ENCODE measurements around the gene ANKS1B. TPM values are rescaled to one million over a fixed set of nuclear protein-coding genes. Genes with fewer than 3 reads are reported as not detected.

ANKS1B gene
- total RNA-seq, 4 donors from 2014 or later, result 34.5 to 81.9 (median 71.1) TPM

DNA sequence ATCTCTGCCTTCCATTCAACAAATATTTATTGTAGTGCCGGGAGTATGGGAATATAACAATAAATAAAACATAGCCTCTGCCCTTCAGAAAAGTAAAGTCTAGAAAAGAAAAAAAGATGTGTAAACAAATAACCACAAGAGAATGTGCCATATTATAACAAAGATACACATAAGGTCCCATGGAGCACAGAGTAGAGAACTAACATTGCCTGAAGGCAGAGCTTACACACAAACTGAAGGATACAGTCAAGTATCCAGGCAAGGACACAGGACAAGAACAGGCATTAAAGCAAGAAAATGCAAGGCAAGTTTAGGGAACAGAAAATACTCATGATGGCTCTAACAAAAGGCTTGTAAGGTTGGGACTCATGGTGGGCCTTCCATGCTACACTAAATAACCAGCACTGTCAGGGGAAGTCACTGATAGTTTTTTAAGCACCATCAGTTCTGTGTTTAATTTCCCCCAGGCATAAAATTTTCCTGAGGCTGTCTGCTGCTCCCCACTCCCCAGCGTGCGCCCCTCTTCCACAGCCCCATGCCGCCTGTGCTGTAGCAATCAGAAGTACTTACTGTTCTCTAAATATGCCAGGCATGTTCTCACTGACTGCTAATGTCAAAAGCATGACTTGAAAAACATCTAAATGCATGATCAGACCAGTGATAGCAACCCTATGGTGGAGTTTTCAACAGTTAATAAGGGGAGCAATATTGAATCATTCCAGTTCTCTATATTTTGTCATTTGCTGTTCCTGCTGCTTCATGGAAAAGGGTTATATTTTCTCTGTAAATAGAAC is 77.8 kb downstream of the ANKS1B start:
- WGBS, 2 donors, result 83 to 88% methylated on average over 4 of the region's 4 CpGs
- H3K27ac ChIP-seq, result no peak overlapping the region
- TF ChIP-seq POLR2A (IDR thresholded peaks at IDR 0.05), result no peak
- TF ChIP-seq, protein P1, sequence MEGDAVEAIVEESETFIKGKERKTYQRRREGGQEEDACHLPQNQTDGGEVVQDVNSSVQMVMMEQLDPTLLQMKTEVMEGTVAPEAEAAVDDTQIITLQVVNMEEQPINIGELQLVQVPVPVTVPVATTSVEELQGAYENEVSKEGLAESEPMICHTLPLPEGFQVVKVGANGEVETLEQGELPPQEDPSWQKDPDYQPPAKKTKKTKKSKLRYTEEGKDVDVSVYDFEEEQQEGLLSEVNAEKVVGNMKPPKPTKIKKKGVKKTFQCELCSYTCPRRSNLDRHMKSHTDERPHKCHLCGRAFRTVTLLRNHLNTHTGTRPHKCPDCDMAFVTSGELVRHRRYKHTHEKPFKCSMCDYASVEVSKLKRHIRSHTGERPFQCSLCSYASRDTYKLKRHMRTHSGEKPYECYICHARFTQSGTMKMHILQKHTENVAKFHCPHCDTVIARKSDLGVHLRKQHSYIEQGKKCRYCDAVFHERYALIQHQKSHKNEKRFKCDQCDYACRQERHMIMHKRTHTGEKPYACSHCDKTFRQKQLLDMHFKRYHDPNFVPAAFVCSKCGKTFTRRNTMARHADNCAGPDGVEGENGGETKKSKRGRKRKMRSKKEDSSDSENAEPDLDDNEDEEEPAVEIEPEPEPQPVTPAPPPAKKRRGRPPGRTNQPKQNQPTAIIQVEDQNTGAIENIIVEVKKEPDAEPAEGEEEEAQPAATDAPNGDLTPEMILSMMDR (IDR thresholded peaks at IDR 0.05), result no peak
- no peaks in the 10 kb centered on the region for H3K36me3 ChIP-seq
- no peak for DNase-seq
- H3K9me3 ChIP-seq, result no peaks in the 10 kb centered on the region
- intact Hi-C loops (cut with DNase I), result no loop called here
- peaks cover 15 to 24% of the 10 kb centered on the region in 2 donors for H3K4me1 ChIP-seq
- H3K4me3 ChIP-seq (replicated peaks in 1 of 3), result no peak overlapping the region
- no peaks in the 10 kb centered on the region for H3K27me3 ChIP-seq

DNA sequence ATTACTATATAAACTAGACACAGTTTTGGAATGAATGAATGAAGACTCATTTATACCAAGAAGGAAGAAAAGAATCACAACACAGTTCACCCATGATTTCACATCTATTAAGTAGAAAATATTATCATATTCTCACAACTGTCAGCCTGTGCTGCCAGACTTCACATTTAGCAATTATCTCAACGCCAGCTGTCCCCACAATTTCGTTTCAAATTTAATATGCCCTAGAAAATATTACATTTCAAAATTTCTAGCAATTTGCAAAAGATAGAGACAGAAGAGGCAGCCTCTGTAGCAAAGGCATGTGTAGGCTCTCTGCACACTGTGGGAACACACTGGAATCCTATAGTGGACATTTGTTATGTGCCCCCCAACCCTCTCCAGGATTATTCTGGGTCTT is 83.6 kb downstream of the ANKS1B start:
- H3K27me3 ChIP-seq, result no peaks in the 10 kb centered on the region
- TF ChIP-seq, protein P1 (IDR thresholded peaks at IDR 0.05), result no peak
- no peak for TF ChIP-seq POLR2A (IDR thresholded peaks at IDR 0.05)
- WGBS, 2 donors, result 69 to 76% methylated on average over 2 of the region's 2 CpGs
- intact Hi-C loops (cut with DNase I), result no loop called here
- H3K9me3 ChIP-seq, result no peaks in the 10 kb centered on the region
- peaks cover 4 to 7% of the 10 kb centered on the region in 2 donors for H3K4me1 ChIP-seq
- H3K36me3 ChIP-seq, result no peaks in the 10 kb centered on the region
- DNase-seq, result no peak
- H3K4me3 ChIP-seq (replicated peaks in 1 of 3), result no peak overlapping the region
- H3K27ac ChIP-seq, result peak overlapping the region in 1 of 3 donors; percentile 43

DNA sequence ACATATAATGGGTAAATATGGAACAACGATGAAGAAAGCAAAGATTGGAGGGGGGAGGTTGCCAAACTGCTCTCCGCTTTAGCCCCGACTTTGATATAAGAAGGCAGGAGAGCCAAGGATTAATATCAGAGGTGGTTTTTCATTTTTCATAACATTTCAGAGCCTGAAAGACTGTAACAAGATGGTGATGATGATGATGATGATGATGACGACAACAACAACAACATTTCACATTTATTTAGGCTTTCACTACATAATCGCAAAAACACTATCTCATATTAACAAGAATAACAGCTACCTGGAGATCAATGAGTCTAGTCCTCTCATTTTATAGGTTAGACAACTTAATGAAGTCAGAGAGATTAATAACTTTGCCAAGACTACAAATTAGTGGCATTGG is 86.1 kb downstream of the ANKS1B start:
- no peaks in the 10 kb centered on the region for H3K9me3 ChIP-seq
- no peak overlapping the region for H3K27ac ChIP-seq
- TF ChIP-seq, protein P1 (IDR thresholded peaks at IDR 0.05), result no peak
- TF ChIP-seq POLR2A (IDR thresholded peaks at IDR 0.05), result no peak
- DNase-seq, result no peak
- 92 to 96% methylated on average over 5 of the region's 5 CpGs for WGBS, 2 donors
- H3K27me3 ChIP-seq, result no peaks in the 10 kb centered on the region
- peaks cover 4 to 7% of the 10 kb centered on the region in 2 donors for H3K4me1 ChIP-seq
- H3K4me3 ChIP-seq (replicated peaks in 1 of 3), result no peak overlapping the region
- H3K36me3 ChIP-seq, result no peaks in the 10 kb centered on the region
- intact Hi-C loops (cut with DNase I), result no loop called here

DNA sequence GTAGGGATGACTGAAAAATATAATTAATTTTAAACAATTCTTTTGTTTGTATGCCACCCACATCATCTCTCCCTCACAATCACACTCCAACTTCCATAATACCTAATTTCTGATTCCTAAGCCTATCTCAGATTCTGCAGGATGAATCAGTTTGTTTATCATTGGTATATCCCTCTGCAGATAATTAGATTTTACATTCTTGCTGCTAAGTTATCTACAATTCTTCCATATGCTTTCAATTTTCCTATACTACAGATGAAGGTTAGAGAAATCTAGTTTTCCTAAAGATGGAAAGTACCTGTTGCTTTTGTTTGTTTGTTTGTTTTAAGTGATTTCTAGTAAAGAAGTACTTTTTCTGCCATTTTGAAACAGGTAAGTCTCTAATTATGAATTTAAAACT is 105.3 kb downstream of the ANKS1B start:
- H3K4me3 ChIP-seq (replicated peaks in 1 of 3), result no peak overlapping the region
- H3K27ac ChIP-seq, result no peak overlapping the region
- H3K9me3 ChIP-seq, result no peaks in the 10 kb centered on the region
- no peaks in the 10 kb centered on the region for H3K4me1 ChIP-seq
- H3K27me3 ChIP-seq, result no peaks in the 10 kb centered on the region
- no peaks in the 10 kb centered on the region for H3K36me3 ChIP-seq
- no peak for DNase-seq
- TF ChIP-seq, protein P1 (IDR thresholded peaks at IDR 0.05), result no peak
- no peak for TF ChIP-seq POLR2A (IDR thresholded peaks at IDR 0.05)
- intact Hi-C loops (cut with DNase I), result no loop called here

DNA sequence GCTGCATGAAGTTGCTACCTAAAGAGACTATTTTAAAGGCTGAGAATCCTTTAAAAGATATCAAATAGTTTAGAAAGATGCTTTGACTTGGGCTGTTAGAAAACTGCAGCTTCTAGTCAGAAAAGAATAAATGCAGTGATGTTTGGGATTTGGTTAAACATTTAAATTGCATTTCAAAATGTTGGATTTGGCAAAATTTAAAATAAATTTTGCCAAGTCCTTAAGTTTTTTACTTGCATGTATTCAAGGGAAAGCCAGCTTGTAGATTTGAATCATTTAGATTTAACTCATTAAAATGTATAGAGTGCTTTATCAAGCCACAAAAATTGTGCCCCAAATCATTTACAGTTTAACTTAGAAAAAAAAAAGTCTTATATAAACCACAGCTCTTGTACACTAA is 109.7 kb downstream of the ANKS1B start:
- H3K4me3 ChIP-seq (replicated peaks in 1 of 3), result no peak overlapping the region
- no peaks in the 10 kb centered on the region for H3K27me3 ChIP-seq
- H3K4me1 ChIP-seq, result no peaks in the 10 kb centered on the region
- intact Hi-C loops (cut with DNase I), result no loop called here
- H3K9me3 ChIP-seq, result no peaks in the 10 kb centered on the region
- TF ChIP-seq, protein P1 (IDR thresholded peaks at IDR 0.05), result no peak
- no peak for TF ChIP-seq POLR2A (IDR thresholded peaks at IDR 0.05)
- no peaks in the 10 kb centered on the region for H3K36me3 ChIP-seq
- DNase-seq, result no peak
- H3K27ac ChIP-seq, result no peak overlapping the region

Data from thyroid gland (tissue), 4 donors.